HG02981 (cell line): Measurements from ENCODE around the gene WWC1.
"Not testable (repeated sequence)": the region's sequence is repeated elsewhere in the genome, so short reads cannot be mapped to it uniquely, and the experiment has no call there.

Source experiments
- ATAC-seq: cut with Tn5 transposase; IDR thresholded peaks from one replicate; pipeline ENCODE4 v1.9.1; 2021; ENCODE audit warnings: mild to moderate bottlenecking, moderate library complexity; ENCODE audit not compliant: unreplicated experiment

WWC1 gene

DNA sequence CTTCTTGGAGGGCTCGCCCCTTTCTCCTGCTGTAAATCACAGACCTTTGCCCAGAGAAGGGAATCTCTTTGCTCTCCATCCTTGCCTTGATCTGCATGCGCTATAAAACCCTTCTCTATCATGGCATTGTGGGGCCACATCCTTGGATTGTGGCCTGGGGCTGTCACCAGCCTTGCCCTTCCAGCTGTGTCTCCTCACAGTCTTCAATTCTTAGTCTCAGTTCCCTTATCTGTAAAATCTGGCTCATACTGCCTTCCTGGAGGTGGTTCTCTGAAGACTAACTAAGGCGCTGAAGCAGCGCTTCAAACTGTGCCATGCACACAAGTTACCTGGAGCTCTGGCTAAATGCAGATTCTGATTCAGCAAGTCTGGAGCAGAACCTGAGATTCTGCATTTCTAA, 141.5 kb downstream of the WWC1 start:
- ATAC-seq, result no peak

DNA sequence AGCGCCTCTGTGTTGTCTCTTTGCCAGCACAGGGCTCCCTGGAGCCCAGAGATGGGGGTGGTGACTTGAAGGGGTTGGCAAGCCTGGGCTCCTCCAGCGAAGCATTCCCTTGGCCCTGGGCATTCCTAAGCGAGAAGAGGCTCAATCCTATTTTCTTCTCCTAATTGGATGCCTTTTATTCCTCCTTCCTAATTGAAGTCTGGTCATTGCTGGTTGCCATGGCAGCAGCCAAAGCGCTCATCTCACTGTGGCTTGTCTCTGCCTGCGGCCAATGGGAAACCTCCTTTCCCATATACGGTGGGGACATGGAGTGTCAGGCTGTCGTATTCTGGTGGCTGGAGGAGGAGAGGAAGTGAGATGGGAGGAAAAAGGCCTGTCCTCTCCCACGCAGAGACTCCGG, 142.6 kb downstream of the WWC1 start:
- ATAC-seq, result no peak

DNA sequence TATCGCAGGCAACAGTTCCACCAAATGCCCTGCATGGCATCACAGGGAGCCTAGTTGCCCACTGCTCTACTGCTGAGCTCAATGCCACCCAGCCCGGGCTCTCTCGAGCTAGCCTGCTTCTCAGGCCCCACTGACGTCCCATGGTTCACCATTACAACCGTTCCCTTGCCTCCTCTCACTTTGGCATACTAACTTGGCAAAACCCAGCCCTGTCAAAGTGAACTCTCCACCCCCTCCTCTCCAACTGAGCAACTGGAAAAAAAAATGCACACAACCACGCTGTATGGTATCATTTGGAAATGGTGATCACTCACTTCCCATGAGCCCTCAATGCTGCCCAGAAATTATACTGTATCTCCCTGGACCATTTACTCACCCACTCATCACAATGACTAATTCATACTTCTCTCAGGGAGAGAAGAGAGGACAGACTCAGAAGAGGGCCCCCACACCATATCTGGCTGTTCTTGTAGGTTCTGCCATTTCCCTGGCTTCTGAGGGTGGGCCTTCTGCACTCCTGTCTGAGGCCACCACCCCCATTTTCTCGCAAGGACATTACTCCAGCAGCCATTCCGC, 143.4 kb downstream of the WWC1 start:
- ATAC-seq, result no peak

DNA sequence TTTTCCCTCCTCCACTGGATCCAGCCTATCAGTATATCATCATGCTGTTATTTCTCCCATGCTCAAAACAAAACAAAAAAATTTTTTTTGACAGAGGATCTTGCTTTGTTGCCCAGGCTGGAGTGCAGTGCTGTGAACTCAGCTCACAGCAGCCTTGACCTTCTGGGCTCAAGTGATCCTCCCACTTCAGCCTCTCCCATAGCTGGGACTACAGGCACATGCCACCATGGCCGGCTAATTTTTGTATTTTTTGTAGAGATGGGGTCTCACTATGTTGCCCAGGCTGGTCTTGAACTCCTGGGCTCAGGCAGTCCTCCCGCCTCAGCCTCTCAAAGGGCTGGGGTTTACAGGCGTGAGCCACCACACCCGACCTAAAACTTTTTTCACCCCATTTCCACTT, 143.9 kb downstream of the WWC1 start:
- ATAC-seq, result not testable (repeated sequence)

DNA sequence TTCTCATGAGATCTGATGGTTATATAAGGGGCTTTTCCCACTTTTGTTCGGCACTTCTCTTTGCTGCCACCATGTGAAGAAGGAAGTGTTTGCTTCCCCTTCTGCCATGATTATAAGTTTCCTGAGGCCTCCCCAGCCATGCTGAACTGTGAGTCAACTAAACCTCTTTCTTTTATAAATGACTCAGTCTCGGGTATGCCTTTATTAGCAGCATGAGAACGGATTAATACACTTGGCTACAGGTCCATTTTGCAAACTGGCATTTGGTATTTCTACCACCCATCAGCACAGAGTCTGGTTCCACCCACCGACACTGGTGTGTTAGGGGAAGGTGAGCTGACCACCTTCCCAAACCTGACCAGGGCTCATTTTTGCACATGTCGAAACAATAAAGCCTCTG, 146.9 kb downstream of the WWC1 start:
- ATAC-seq, result no peak

DNA sequence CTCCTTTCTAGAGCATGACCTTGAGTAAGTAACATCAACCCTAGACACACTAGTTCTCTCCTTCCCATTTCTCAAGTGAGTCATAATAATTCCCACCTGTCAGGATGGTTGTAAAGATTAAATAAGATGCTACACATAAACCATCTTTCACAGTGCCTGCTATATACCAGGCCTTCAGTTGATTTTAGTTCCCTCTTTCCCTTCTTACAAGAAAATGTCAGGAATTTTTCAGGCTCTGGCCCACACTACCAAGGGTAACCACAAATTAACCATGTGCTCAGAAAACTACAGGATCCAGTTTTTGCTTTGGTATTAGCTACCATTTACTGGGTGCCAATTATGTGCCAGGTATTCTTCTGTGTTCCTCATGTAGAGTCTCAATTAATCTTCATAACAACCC, 152.1 kb downstream of the WWC1 start:
- ATAC-seq, result no peak

DNA sequence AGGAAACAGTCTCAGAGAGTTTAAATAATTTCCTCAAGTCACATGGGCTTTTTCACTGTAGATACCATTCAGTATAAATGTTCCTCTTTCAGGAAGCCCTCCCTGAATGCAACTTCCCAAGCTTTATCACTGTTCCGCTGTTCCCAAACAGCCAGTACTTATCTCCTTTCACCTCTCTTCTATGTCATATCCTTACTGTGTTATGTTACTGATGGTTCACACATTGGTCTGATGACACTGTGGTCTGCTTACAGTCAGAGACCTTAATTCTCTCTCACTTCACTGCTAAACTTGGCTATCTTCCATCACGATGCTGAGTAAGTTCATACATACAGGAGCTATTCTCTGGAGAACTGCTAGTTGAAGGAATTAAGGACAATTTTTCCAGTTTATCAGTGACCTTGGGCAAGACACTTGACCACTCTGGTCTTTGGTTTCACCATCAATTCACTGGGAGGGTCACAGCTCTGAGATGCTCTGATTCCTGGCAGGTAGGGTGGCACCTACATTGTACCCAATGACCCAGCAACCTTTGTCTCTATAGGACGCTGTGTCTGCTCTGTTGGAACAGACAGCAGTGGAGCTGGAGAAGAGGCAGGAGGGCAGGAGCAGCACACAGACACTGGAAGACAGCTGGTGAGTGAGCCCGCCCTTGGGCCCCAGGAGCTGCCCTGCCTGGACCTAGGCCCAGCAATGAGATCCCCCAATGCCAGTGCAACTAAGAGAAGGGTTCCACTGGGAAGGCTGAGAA, 152.7 kb downstream of the WWC1 start:
- no peak for ATAC-seq

GRCh38 chr5:168446983-168447619, 155.7 kb downstream of the WWC1 start:
- no peak for ATAC-seq

- ATAC-seq, result no peak
Observed at GRCh38 chr5:168447808-168448207, 156.4 kb downstream of the WWC1 start.

- ATAC-seq, result no peak
Observed at GRCh38 chr5:168449166-168449565, 157.7 kb downstream of the WWC1 start.

GRCh38 chr5:168451565-168451964, 160.1 kb downstream of the WWC1 start:
- no peak for ATAC-seq

DNA sequence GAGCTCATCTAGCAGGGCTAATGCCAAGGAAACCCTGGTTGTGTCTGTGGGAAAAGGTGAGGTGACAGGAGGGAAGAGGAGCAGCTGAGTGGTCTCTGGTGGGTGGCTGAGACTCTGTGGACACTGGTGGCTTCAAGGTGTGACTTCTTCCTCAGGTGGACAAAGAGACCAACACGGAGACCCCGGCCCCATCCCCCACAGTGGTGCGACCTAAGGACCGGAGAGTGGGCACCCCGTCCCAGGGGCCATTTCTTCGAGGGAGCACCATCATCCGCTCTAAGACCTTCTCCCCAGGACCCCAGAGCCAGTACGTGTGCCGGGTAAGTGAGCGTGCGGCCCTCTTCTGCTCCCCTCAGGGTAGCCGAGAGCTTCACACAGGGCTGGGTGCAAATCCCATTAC, 163.8 kb downstream of the WWC1 start:
- ATAC-seq, result no peak

GRCh38 chr5:168457542-168457941, 166.1 kb downstream of the WWC1 start:
- ATAC-seq, result no peak

DNA sequence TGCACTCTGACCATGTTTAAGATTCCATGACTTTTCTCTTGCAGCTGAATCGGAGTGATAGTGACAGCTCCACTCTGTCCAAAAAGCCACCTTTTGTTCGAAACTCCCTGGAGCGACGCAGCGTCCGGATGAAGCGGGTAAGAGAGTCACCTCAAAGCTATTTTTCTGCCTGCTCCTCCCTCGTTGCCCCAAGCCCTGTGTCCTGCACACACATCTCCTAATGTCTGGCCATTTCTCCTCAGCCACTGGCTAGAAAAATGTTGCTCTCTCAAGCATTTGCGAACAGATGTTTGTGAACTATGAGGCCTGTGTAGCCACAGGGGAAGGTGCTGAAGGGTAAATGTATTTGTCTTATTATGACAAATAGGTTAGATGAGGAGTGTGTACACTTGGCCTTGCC, 169.2 kb downstream of the WWC1 start:
- ATAC-seq, result no peak

GRCh38 chr5:168463081-168463480, 171.6 kb downstream of the WWC1 start:
- no peak for ATAC-seq

DNA sequence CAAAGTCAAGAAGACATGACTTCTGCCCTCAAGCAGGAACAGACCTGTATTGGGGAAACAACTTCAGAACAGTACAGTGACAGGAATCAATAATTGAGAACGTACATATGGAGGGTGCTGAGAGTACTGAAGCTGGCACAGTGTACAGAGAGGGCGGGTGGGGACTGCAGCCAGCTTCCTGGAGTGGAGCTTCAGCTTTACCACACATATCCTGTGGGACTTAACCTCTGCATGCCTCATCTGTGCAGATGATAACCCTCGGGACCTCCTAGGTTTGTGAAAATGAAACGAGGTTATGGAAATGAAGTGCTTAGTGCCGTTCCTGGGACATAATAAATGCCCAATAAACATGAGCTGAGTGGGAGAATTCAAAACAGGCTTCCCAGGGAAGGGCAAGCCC, 172.8 kb downstream of the WWC1 start:
- ATAC-seq, result no peak

DNA sequence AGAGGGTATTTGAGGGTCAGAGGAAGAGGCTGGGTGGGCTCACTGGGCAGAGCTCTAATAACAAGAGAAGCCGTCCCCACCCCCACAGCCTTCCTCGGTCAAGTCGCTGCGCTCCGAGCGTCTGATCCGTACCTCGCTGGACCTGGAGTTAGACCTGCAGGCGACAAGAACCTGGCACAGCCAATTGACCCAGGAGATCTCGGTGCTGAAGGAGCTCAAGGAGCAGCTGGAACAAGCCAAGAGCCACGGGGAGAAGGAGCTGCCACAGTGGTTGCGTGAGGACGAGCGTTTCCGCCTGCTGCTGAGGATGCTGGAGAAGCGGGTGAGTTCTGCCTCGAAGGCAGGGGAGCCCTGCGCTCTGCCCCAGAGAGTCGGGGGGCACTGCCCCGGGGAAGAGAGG, 173.2 kb downstream of the WWC1 start:
- ATAC-seq, result no peak

DNA sequence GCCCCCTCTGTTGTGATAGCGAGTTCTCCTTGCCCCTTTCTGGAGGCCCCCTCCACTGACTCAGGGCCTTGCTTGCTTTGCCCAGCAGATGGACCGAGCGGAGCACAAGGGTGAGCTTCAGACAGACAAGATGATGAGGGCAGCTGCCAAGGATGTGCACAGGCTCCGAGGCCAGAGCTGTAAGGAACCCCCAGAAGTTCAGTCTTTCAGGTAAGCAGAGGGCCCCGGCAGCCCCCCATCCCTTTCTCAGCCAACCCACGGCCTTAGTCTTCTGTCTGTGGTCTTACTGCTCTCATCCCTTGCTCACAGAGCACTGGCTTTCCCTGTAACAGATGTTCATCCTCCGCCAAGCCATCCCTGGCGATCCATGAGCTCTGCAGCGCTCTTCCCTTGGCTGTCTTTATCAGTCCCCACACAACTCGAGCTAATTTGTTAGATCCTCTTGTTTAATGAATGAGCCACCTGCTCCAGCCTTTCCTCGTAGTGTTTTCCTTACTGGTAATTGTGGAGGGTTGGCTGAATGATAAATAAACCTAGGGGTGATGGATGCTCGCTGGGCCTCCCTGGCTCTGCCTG, 176.4 kb downstream of the WWC1 start:
- no peak for ATAC-seq

- no peak for ATAC-seq
Observed at GRCh38 chr5:168468836-168469235, 177.4 kb downstream of the WWC1 start.

DNA sequence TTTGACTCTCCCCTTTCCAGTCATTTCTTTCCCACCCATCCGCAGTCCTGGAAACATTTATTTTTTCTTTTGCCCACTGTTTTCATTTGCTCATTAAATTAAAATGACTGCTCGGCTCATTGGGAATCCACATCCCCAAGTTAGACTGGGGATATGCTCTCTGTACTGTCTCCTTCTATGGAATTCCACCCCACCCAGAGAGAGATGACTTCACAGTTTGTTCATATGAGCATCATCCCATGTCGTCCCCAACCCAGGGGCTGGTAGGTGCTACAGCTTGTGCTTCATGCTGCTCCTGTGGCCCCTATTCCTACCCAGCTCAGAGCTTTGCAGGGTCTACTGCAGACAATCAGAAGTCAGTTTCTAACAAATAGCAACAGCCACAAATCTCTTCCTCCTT, 178.4 kb downstream of the WWC1 start:
- ATAC-seq, result no peak

DNA sequence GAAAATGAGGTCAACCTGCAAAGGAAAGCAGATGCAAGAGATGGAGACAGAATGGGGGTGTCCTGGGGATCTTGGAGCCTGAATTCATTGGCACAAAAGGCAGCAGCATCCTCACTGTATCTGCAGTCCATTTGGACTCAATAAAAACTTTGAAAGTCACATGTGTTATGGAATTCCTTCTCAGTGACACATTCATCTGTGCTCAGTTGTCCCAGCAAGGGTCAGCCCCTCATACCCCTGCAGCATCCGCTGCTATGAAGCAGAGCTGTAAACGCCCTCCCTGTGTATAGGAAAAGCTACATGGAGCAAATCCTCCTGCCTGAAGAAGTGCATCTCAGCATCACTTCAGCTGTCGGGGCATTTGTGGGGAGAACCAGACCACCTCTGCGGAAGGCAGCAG, 180.3 kb downstream of the WWC1 start:
- ATAC-seq, result no peak

DNA sequence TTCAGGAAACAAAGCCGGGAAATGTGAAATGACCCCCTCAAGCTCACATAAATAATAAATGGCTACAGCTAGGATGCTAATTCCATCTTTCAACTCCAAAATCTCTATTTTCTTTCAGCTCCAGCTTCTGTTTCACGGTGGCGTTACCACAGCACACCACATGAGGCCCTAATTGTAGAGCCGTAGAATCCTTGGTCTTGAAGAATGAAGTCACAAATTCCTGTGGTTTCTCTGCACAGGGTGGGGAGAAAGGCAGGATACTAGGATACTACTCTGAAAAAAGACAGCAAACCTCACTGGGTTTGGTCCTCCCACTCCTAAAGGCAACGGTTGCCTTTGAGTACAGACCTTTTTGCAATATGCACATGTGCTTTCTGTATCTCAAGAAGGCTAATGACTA, 180.9 kb downstream of the WWC1 start:
- no peak for ATAC-seq
